Measurements from ENCODE around the gene HOXD12. TPM values are rescaled to one million over a fixed set of nuclear protein-coding genes. Genes with fewer than 3 reads are reported as not detected.

The HOXD12 gene
- total and polyA plus RNA-seq, 7 donors, result not detected

DNA sequence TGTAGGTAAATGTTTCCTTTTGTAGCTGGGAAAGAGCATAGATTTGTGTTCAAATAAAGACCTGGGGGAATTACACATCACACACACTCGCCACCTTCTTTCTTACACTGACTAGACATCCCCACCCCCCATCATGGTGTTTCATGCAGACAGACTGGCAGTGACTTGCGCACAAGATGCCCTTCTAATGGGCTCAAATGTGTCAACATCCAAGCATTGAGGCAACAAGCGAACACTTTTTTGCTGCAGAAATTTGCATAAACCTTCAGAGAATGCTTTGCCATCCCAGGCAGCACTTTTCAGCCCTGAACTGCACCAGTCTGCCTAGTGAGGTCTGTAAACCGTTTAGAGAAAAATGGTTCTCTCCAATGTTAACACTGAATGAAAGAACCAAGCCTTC is 34.4 kb downstream of the HOXD12 start:
- no peaks in the 10 kb centered on the region for H3K9me3 ChIP-seq
- TF ChIP-seq, protein P1, sequence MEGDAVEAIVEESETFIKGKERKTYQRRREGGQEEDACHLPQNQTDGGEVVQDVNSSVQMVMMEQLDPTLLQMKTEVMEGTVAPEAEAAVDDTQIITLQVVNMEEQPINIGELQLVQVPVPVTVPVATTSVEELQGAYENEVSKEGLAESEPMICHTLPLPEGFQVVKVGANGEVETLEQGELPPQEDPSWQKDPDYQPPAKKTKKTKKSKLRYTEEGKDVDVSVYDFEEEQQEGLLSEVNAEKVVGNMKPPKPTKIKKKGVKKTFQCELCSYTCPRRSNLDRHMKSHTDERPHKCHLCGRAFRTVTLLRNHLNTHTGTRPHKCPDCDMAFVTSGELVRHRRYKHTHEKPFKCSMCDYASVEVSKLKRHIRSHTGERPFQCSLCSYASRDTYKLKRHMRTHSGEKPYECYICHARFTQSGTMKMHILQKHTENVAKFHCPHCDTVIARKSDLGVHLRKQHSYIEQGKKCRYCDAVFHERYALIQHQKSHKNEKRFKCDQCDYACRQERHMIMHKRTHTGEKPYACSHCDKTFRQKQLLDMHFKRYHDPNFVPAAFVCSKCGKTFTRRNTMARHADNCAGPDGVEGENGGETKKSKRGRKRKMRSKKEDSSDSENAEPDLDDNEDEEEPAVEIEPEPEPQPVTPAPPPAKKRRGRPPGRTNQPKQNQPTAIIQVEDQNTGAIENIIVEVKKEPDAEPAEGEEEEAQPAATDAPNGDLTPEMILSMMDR (IDR thresholded peaks at IDR 0.05), result no peak
- no peak for ATAC-seq
- no peaks in the 10 kb centered on the region for H3K27me3 ChIP-seq (ENCODE audit: insufficient read depth in 3 of 3, low read length in 2 of 3)
- no peaks in the 10 kb centered on the region for H3K36me3 ChIP-seq (ENCODE audit: insufficient read depth in 1 of 2, low read depth in 1 of 2)
- peaks cover 35% of the 10 kb centered on the region for H3K4me1 ChIP-seq
- H3K27ac ChIP-seq, result peak overlapping the region; percentile 93
- intact Hi-C loops (cut with DNase I), result no loop called here
- WGBS, 3 donors, result 68 to 85% (median 80%) methylated on average over 4 of the region's 4 CpGs
- no peak overlapping the region for H3K4me3 ChIP-seq
- DNase-seq, result no peak

GRCh38 chr2:176135035-176135440 is 35.4 kb downstream of the HOXD12 start:
- DNase-seq, result no peak
- intact Hi-C loops (cut with DNase I), result loop anchor here in 1 of 2 donors (5.0 kb wide), 1 partner anchor 402 kb away; no protein-coding TSS in a partner anchor
- Histone ChIP-seq H3K4me3 (peak overlapping the region; percentile 89), H3K4me1 (peaks cover 42% of the 10 kb centered on the region), H3K27me3 (ENCODE audit: insufficient read depth in 3 of 3, low read length in 2 of 3) (no peaks in the 10 kb centered on the region), H3K36me3 (ENCODE audit: insufficient read depth in 1 of 2, low read depth in 1 of 2) (no peaks in the 10 kb centered on the region), H3K27ac (peak overlapping the region; percentile 93), H3K9me3 (no peaks in the 10 kb centered on the region)
- no peak for ATAC-seq
- TF ChIP-seq, protein P1 (IDR thresholded peaks at IDR 0.05), result no peak

GRCh38 chr2:176136374-176137251 is 37.0 kb downstream of the HOXD12 start:
- TF ChIP-seq, protein P1 (IDR thresholded peaks at IDR 0.05), result no peak
- Histone ChIP-seq H3K4me1 (peaks cover 35% of the 10 kb centered on the region), H3K27me3 (ENCODE audit: insufficient read depth in 3 of 3, low read length in 2 of 3) (no peaks in the 10 kb centered on the region), H3K9me3 (no peaks in the 10 kb centered on the region), H3K36me3 (ENCODE audit: insufficient read depth in 1 of 2, low read depth in 1 of 2) (no peaks in the 10 kb centered on the region), H3K27ac (peak overlapping the region; percentile 93), H3K4me3 (peak overlapping the region; percentile 89)
- ATAC-seq, result peak; percentile 33 to 50 (median 40)
- DNase-seq, result peak; percentile 34 to 66
- intact Hi-C loops (cut with DNase I), result loop anchor here in 1 of 2 donors (5.0 kb wide), 1 partner anchor 401 kb away; no protein-coding TSS in a partner anchor
- 1% methylated on average over 61 to 71 of the region's 71 CpGs for WGBS, 3 donors

DNA sequence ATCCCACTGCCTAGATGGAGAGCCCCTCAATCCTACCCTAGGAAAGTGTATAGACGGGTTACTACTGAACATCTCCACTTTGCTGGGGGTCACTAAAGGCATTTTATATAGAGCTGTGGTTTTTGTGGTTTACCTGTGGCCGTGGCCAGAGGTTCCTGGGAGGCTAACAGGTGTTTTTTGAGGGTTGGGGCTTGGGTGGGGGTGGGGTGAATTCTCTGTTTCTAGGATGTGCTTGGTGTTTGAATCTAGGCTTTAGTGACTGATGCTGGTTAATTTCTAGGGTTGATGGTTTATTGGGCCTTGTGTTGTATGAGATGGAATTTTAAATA is 37.6 kb downstream of the HOXD12 start:
- H3K27me3 ChIP-seq (ENCODE audit: insufficient read depth in 3 of 3, low read length in 2 of 3), result no peaks in the 10 kb centered on the region
- no peaks in the 10 kb centered on the region for H3K36me3 ChIP-seq (ENCODE audit: insufficient read depth in 1 of 2, low read depth in 1 of 2)

More for the DNA sequence above, 37.6 kb downstream of the HOXD12 start:
- Histone ChIP-seq H3K4me3 (peak overlapping the region; percentile 89), H3K27ac (peak overlapping the region; percentile 93), H3K4me1 (peaks cover 32% of the 10 kb centered on the region), H3K9me3 (no peaks in the 10 kb centered on the region)
- WGBS, 3 donors, result 5 to 16% (median 14%) methylated on average over 2 of the region's 2 CpGs
- TF ChIP-seq, protein P1 (IDR thresholded peaks at IDR 0.05), result no peak
- intact Hi-C loops (cut with DNase I), result loop anchor here in 1 of 2 donors (5.0 kb wide), 1 partner anchor 400 kb away; no protein-coding TSS in a partner anchor
- ATAC-seq (no peak), DNase-seq (no peak)
